Urinary bladder (tissue), 4 donors: ENCODE data around the gene IFI6. TPM values are rescaled to one million over a fixed set of nuclear protein-coding genes. Genes with fewer than 3 reads are reported as not detected.
"Not testable (repeated sequence)": the region's sequence is repeated elsewhere in the genome, so short reads cannot be mapped to it uniquely, and the experiment has no call there.

Experiments used
- DNase-seq: peaks from one replicate; pipeline ENCODE4 v3.0.0-alpha.2; 2015; ENCODE audit errors: extremely low spot score
- H3K27ac ChIP-seq: one replicate; pipeline ENCODE4 v1.5.1; 2013; ENCODE audit warnings: low read depth, mild to moderate bottlenecking, moderate library complexity
- H3K36me3 ChIP-seq: one replicate; pipeline ENCODE4 v1.6.1; 2013; ENCODE audit warnings: mild to moderate bottlenecking, moderate library complexity; ENCODE audit not compliant: insufficient read depth
- H3K4me1 ChIP-seq: one replicate; pipeline ENCODE4 v1.6.1; 2013; ENCODE audit warnings: mild to moderate bottlenecking, moderate library complexity; ENCODE audit not compliant: insufficient read depth
- H3K4me3 ChIP-seq: one replicate; pipeline ENCODE4 v1.5.1; 2013; ENCODE audit warnings: low read depth, low read length
- WGBS: extraction: QIAGEN DNeasy Blood & Tissue Kit; methylation state at CpG from one replicate; pipeline ENCODE4 v1.1.7; 2013; 5-methylcytosine and 5-hydroxymethylcytosine counted together
- polyA plus RNA-seq: library from polyadenylated mRNA; stranded (reverse); fragments of 200-250 nt; gene quantifications from one replicate; pipeline ENCODE4 v1.2.3, GENCODE V29; 2013
- small RNA-seq: library from RNA; depleted of rRNA; stranded (forward); fragments of <200 nt; gene quantifications from one replicate; pipeline ENCODE3, GENCODE V24; 2014
- total RNA-seq: library from RNA; depleted of rRNA; stranded (reverse); fragments of >200 nt; gene quantifications from one replicate; pipeline ENCODE4 v1.2.3, GENCODE V29; 2014
- donor health status: healthy with polysubstance abuse.
- donor health status: healthy.

Gene IFI6
- total and polyA plus RNA-seq, 2 donors, result 40.2 to 217 TPM

DNA sequence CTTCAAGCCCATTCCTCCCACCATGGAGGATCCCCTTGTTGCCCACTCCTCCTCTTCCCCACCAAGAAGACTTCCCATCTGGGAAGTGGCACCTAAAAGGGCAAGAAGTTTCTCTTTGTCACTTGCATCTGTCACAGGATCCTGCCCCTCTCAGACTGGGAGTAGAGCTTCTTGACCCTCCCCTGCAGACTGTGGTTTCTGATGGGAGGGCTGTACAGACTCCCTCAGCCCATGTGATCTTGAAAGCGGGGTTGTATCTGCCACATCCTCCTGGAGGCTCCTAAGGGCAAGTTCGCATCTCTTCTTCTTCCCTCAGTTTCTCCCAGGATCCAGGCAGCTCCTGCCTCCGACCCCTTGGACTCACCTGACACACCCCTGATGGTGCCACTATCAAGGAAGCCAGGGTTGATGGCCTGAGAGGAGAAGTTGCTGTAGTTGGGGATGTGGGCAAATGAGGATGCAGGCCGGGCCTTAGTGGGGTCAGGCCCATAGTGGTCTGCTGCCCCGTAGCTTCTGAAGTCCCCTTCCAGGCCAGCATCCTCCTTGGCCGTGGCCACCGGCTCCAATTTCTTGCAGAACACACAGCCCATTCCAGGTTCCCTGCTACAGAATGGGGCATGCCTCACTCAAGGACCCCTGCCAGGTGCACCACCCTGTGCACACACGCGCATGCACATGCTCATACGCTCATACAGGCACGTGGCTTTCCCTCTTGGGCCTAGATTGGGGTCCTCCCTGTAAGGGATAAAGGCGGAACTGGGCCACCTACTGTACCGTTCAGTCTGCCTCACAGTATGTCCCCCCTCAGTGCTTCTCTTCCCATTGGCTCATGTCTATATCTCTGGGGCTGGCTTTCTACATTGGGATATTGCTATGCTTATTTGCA lies 48.4 kb downstream of the IFI6 start:
- 90% methylated on average over 13 of the region's 13 CpGs for WGBS
- Histone ChIP-seq H3K36me3 (no peaks in the 10 kb centered on the region), H3K4me3 (no peak overlapping the region), H3K4me1 (no peaks in the 10 kb centered on the region), H3K27ac (no peak overlapping the region)
- no peak for DNase-seq

DNA sequence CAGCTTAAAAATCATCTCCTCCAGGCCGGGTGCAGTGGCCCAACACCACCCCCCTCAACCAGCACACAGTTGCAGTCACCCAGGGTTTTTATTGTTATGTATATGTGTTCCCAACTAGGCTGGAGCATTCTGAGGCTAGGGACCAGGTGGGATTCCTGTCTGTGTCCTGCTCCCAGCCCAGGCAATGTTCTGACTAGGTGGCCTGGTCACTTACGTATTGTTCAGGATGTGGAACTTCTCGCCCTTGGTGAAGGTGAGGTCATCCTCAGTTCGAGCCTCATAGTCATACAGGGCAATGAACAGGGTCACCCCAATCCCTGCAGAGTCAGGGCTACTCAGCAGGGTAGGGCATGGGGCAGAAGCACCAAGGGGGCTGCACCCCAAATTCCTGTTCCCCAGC lies 49.2 kb downstream of the IFI6 start:
- 87% methylated on average over 4 of the region's 4 CpGs for WGBS
- DNase-seq, result no peak
- no peaks in the 10 kb centered on the region for H3K4me1 ChIP-seq

DNA sequence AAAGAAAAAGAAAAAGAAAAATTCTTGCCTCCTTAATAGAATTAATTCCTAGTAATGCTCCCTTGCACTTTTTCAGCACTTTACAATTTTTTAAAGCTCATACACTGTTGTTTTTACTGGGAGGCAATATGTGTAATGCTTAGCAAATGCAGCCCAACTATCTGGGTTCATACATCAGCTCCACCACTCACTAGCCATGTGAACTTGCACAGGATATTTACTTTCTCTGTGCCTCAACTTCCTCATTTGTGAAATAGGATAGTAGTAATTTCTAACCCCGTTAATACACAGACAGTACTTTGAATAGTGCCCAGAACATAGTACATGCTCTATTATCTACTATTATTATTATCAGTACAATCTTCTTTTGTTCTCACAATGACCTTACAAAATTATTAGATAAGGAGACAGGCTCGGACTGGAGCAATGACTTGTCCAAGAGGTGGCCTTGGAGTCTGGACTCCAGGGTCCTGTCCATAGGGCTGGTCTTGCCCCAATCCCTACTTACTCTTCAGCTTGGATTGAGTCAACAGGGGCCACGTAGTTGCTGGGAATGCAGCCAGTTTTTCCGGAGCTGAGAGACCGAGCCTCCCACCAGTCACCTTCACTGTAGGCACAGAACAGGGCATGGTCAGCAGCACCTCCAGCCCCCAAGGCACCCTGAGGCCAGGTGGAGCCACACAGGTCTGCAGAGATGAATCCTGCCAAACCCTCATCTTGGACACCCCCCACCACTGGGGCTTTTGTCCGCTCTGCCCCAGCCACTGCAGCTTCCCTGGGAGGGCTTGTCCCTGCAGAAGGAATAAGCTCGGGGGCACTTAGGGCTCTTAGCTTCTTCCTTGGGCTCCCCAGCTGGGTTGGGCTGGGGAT lies 50.7 kb downstream of the IFI6 start:
- no peak for DNase-seq
- Histone ChIP-seq H3K4me3 (no peak overlapping the region), H3K36me3 (no peaks in the 10 kb centered on the region), H3K27ac (no peak overlapping the region), H3K4me1 (no peaks in the 10 kb centered on the region)
- WGBS, result 50% methylated on average over 7 of the region's 7 CpGs

More for the DNA sequence above, 49.2 kb downstream of the IFI6 start:
- Histone ChIP-seq H3K27ac (no peak overlapping the region), H3K36me3 (no peaks in the 10 kb centered on the region), H3K4me3 (no peak overlapping the region)

DNA sequence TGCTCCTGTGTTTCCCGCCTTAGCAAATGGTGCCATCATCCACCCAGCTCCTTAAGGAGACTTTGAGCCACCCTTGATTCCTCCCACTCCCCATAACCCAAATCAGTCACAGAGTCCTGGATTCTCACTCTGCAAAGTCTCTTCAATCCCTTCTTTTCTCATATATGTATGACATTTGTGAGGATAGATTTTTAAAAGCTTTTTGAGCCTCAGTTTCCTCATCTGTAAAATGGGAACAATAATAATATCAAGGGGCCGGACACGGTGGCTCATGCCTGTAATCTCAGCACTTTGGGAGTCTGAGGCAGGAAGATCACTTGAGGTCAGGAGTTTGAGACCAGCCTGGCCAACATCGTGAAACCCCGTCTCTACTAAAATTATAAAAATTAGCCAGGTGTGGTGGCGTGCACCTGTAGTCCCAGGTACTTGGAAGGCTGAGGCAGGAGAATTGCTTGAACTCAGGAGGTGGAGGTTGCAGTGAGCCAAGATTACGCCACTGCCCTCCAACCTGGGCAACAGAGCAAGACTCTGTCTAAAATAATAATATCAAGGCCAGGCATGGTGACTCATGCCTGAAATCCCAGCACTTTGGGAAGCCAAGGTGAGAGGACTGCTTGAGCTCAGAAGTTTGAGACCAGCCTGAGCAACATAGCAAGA lies 52.1 kb downstream of the IFI6 start:
- H3K4me1 ChIP-seq, H3K27ac ChIP-seq, H3K36me3 ChIP-seq, H3K4me3 ChIP-seq, DNase-seq: not testable (repeated sequence)
- WGBS, result 94% methylated on average over 7 of the region's 7 CpGs

DNA sequence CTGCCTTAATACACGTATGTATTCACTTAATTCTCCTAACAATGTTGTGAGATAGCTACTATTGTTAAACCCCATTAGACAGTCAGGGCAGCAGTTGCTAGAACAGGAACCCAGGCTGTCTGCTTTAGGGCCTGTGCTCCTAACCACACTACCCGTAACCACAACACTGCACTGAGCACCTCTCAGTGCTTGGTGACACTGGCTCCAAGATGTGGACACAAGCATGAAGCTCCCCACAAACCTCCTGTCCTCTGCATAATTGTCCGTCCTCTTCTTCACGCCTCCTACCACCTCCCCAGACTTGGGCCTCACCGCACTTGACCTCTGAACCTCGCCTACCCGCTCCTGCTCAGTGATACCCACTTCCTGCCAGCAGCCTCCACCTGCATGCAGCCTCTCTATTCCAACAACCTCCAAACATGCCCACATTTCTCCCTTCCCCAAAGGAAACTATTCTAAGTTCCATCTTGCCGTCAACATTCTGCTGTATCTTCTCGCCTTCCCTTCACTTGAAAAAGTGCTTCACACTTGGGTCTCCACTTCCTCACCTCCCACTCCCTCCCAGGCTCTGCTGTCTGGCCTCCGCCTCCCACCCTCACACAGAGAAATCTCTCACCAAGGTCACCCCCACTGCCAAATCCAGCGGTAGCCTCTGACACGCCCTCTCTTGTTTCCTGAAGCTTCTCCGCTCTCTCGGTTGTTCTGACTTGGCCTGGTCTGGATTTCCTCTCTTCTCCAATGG lies 53.5 kb downstream of the IFI6 start:
- Histone ChIP-seq H3K36me3 (no peaks in the 10 kb centered on the region), H3K27ac (no peak overlapping the region), H3K4me1 (no peaks in the 10 kb centered on the region), H3K4me3 (no peak overlapping the region)
- 80% methylated on average over 14 of the region's 14 CpGs for WGBS
- no peak for DNase-seq

DNA sequence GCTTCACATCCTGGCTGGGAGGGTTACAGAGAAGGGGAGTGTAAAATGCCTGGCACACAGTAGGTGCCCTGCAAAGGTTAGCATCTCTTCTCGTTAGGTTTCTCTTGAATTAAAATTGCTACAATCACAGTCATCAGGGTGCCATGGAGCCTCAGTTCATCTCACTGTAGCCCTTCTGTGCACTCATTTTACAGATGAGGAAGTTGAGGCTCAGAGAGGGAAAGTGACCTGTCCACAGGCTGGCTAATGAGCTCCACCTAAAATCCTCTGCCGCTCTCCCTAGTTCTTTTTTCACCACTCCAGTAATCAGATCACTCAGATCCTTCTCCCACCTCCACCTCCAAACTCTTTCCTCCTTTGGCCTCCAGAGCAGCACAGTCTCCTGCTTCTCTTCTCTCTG lies 54.6 kb downstream of the IFI6 start:
- no peak for DNase-seq
- H3K4me3 ChIP-seq, result no peak overlapping the region
- 92% methylated on average over 2 of the region's 2 CpGs for WGBS
- H3K4me1 ChIP-seq, result no peaks in the 10 kb centered on the region
- no peak overlapping the region for H3K27ac ChIP-seq
- H3K36me3 ChIP-seq, result no peaks in the 10 kb centered on the region

DNA sequence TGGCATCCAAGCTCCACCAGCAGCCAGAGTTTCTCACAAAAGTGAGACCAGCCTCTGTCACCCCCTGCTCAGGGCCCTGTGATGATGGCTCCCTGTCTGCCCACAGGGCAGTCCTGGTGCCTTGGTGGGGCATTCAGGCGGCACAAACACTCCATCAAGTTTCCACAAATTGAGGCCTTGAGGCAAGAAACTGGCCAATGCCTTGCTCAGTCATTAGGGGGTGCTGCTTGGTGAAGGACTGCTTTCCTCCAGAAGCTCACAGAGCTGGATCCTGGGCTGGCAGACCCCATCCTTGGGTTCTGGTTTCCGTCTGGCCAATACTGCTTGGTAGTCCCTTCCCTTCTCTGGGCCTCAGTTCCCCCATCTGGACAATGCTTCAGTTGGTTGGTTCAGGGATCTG lies 55.6 kb downstream of the IFI6 start:
- DNase-seq, result no peak
- 94% methylated on average over 2 of the region's 2 CpGs for WGBS
- Histone ChIP-seq H3K4me3 (no peak overlapping the region), H3K36me3 (no peaks in the 10 kb centered on the region), H3K27ac (no peak overlapping the region), H3K4me1 (no peaks in the 10 kb centered on the region)

Small RNAs within 50 kb of the gene (small RNA-seq; reads per million reads assigned to genes)
- gene AL031729.1 (not detected), gene RNU6-424P (not detected), gene RNU6-949P (not detected)

Other genes starting within 250 kb of the IFI6 start
- 40.7 TPM for gene WASF2, start 182.0 kb downstream of the IFI6 start, total RNA-seq
- gene WASF2, start 182.0 kb downstream of the IFI6 start, polyA plus RNA-seq, result 83.6 TPM
- gene AHDC1, start 68.0 kb downstream of the IFI6 start, total RNA-seq, result 19.0 TPM
- gene AHDC1, start 68.0 kb downstream of the IFI6 start, polyA plus RNA-seq, result 44.8 TPM
- 3.4 TPM for gene FGR, start 37.0 kb downstream of the IFI6 start, total RNA-seq
- 15.8 TPM for gene FGR, start 37.0 kb downstream of the IFI6 start, polyA plus RNA-seq
- gene FAM76A, start 53.8 kb upstream of the IFI6 start, total RNA-seq, result 18.2 TPM
- gene FAM76A, start 53.8 kb upstream of the IFI6 start, polyA plus RNA-seq, result 8.1 TPM
- gene STX12, start 101.0 kb upstream of the IFI6 start, total RNA-seq, result 81.6 TPM
- 38.4 TPM for gene STX12, start 101.0 kb upstream of the IFI6 start, polyA plus RNA-seq
- 36.0 TPM for gene PPP1R8, start 158.6 kb upstream of the IFI6 start, total RNA-seq
- gene PPP1R8, start 158.6 kb upstream of the IFI6 start, polyA plus RNA-seq, result 46.3 TPM
- 7.3 TPM for gene THEMIS2, start 200.4 kb upstream of the IFI6 start, total RNA-seq
- gene THEMIS2, start 200.4 kb upstream of the IFI6 start, polyA plus RNA-seq, result 17.6 TPM
- gene RPA2, start 242.4 kb upstream of the IFI6 start, total RNA-seq, result 60.5 TPM
- gene RPA2, start 242.4 kb upstream of the IFI6 start, polyA plus RNA-seq, result 41.1 TPM